Spinal cord (tissue), 10 donors: ENCODE measurements around the gene QRFPR. TPM values are rescaled to one million over a fixed set of nuclear protein-coding genes. Genes with fewer than 3 reads are reported as not detected.
"Not testable (repeated sequence)": the region's sequence is repeated elsewhere in the genome, so short reads cannot be mapped to it uniquely, and the experiment has no call there.

Source experiments
- DNase-seq, 6 donors: peaks; one replicate each; pipeline versions ENCODE4 v3.0.0 to v3.0.0-alpha.2; 2013 to 2015; ENCODE audit warnings: low spot score in 6 of 6, low read depth in 4 of 6
- H3K27ac ChIP-seq: one replicate; pipeline ENCODE4 v1.5.1; 2013; ENCODE audit warnings: low read depth, low read length, control low read depth
- H3K27me3 ChIP-seq: one replicate; pipeline ENCODE4 v1.6.1; 2013; ENCODE audit warnings: low read length; ENCODE audit not compliant: control insufficient read depth, insufficient read depth
- H3K36me3 ChIP-seq: one replicate; pipeline ENCODE4 v1.6.1; 2013; ENCODE audit warnings: low read length; ENCODE audit not compliant: control insufficient read depth, insufficient read depth
- H3K4me1 ChIP-seq: one replicate; pipeline ENCODE4 v1.6.1; 2013; ENCODE audit warnings: low read length; ENCODE audit not compliant: control insufficient read depth, insufficient read depth
- H3K4me3 ChIP-seq: one replicate; pipeline ENCODE4 v1.5.1; 2013; ENCODE audit warnings: low read depth, low read length, control low read depth
- H3K9me3 ChIP-seq: one replicate; pipeline ENCODE4 v1.6.1; 2013; ENCODE audit warnings: low read length; ENCODE audit not compliant: control insufficient read depth, insufficient read depth
- WGBS: methylation state at CpG from one replicate; pipeline ENCODE4 v1.1.5; 2013; ENCODE audit warnings: missing lambda C conversion rate; ENCODE audit not compliant: insufficient coverage; 5-methylcytosine and 5-hydroxymethylcytosine counted together
- long read RNA-seq, 4 donors: transcript quantifications; one replicate each; lab custom pipeline, GENCODE V29; 2026
- polyA plus RNA-seq, 2 donors: library from polyadenylated mRNA; unstranded; fragments of 120-200 nt; gene quantifications; one replicate each; pipeline ENCODE4 v1.2.1, GENCODE V29; 2013; ENCODE audit not compliant: insufficient read length in 2 of 2
- total RNA-seq, 2 donors: library from RNA; depleted of rRNA in 1 of 2; stranded (reverse); fragments of 120-200 nt in 1 of 2; fragments of >200 nt in 1 of 2; gene quantifications; one replicate each; pipeline versions ENCODE4 v1.2.3 to v1.2.4, GENCODE V29; 2013 to 2014
- donor health status: healthy.

The QRFPR gene
- total RNA-seq (1 to 10 TPM; 1.5 to 4.4 TPM), polyA plus RNA-seq (1 to 10 TPM in 1 of 2 donors, under 1 TPM in 1; 0.90 to 1.5 TPM)
- long read RNA-seq, donor 1, result 0 reads
- long read RNA-seq, donor 2, result 0 reads
- long read RNA-seq, donor 3, result 0 reads
- long read RNA-seq, donor 4, partial matches to known transcripts, result 0 of 1 reads
- long read RNA-seq, donor 4, other reads (novel, unspliced or antisense), result 0 of 1 reads

- WGBS, result 8% methylated on average over 16 of the region's 35 CpGs
These were observed at the start of gene QRFPR for GRCh38 chr4:121380776-121381462. Gene QRFPR, minus strand, starts transcription at chr4:121381018. Its CDS starts 371 bp downstream, at chr4:121380647.

GRCh38 chr4:121428721-121429120 is 47.9 kb upstream of the QRFPR start:
- no peak for DNase-seq
- no CpG with 5 or more reads among the region's 2 CpGs for WGBS
- no peaks in the 10 kb centered on the region for H3K4me1 ChIP-seq

More at GRCh38 chr4:121380776-121381462, at the start of gene QRFPR:
- peak in 1 of 6 donors; percentile 17 for DNase-seq
- peak within 1 kb of the TSS; percentile 54 for H3K4me3 ChIP-seq
- no peaks in the 10 kb centered on the region for H3K9me3 ChIP-seq
- peaks cover 23% of the 10 kb centered on the region for H3K27me3 ChIP-seq
- no peak within 1 kb of the TSS for H3K27ac ChIP-seq
- H3K4me1 ChIP-seq, result peaks cover 11% of the 10 kb centered on the region
- H3K36me3 ChIP-seq, result no peaks in the 10 kb centered on the region

GRCh38 chr4:121421594-121421993 is 40.8 kb upstream of the QRFPR start:
- no CpG with 5 or more reads among the region's 4 CpGs for WGBS
- peak in 1 of 6 donors; percentile 11 for DNase-seq
- H3K4me1 ChIP-seq, result no peaks in the 10 kb centered on the region
- H3K4me3 ChIP-seq, result no peak overlapping the region
- no peaks in the 10 kb centered on the region for H3K27me3 ChIP-seq
- no peaks in the 10 kb centered on the region for H3K9me3 ChIP-seq
- no peaks in the 10 kb centered on the region for H3K36me3 ChIP-seq
- no peak overlapping the region for H3K27ac ChIP-seq

More at GRCh38 chr4:121428721-121429120, 47.9 kb upstream of the QRFPR start:
- H3K36me3 ChIP-seq, result no peaks in the 10 kb centered on the region
- no peak overlapping the region for H3K27ac ChIP-seq
- no peaks in the 10 kb centered on the region for H3K27me3 ChIP-seq
- no peaks in the 10 kb centered on the region for H3K9me3 ChIP-seq
- no peak overlapping the region for H3K4me3 ChIP-seq

GRCh38 chr4:121411151-121411744 is 30.4 kb upstream of the QRFPR start:
- Histone ChIP-seq H3K4me3 (no peak overlapping the region), H3K36me3 (no peaks in the 10 kb centered on the region), H3K4me1 (no peaks in the 10 kb centered on the region), H3K27me3 (no peaks in the 10 kb centered on the region), H3K27ac (no peak overlapping the region), H3K9me3 (no peaks in the 10 kb centered on the region)
- 66% methylated on average over 2 of the region's 2 CpGs for WGBS
- DNase-seq, result no peak

GRCh38 chr4:121408567-121408966 is 27.7 kb upstream of the QRFPR start:
- not testable (repeated sequence) for H3K36me3 ChIP-seq, H3K4me3 ChIP-seq, H3K4me1 ChIP-seq, H3K27me3 ChIP-seq, H3K9me3 ChIP-seq, DNase-seq, H3K27ac ChIP-seq
- WGBS, result 80% methylated on average over 1 of the region's 2 CpGs

GRCh38 chr4:121400632-121401031 is 19.8 kb upstream of the QRFPR start:
- peak in 1 of 6 donors; percentile 79 for DNase-seq
- WGBS, result no CpG with 5 or more reads among the region's 4 CpGs
- H3K27ac ChIP-seq, result no peak overlapping the region
- H3K4me1 ChIP-seq, result no peaks in the 10 kb centered on the region
- no peaks in the 10 kb centered on the region for H3K9me3 ChIP-seq
- H3K4me3 ChIP-seq, result no peak overlapping the region
- H3K36me3 ChIP-seq, result no peaks in the 10 kb centered on the region
- H3K27me3 ChIP-seq, result no peaks in the 10 kb centered on the region

GRCh38 chr4:121397941-121398601 is 17.3 kb upstream of the QRFPR start:
- Histone ChIP-seq H3K4me1 (no peaks in the 10 kb centered on the region), H3K36me3 (no peaks in the 10 kb centered on the region), H3K9me3 (no peaks in the 10 kb centered on the region), H3K27ac (no peak overlapping the region), H3K27me3 (no peaks in the 10 kb centered on the region), H3K4me3 (no peak overlapping the region)
- WGBS, result no CpG with 5 or more reads among the region's 1 CpG
- DNase-seq, result peak in 1 of 6 donors; percentile 38

GRCh38 chr4:121397434-121397833 is 16.6 kb upstream of the QRFPR start:
- no peaks in the 10 kb centered on the region for H3K4me1 ChIP-seq
- H3K27ac ChIP-seq, result no peak overlapping the region
- DNase-seq, result no peak
- 100% methylated on average over 1 of the region's 3 CpGs for WGBS
- H3K27me3 ChIP-seq, result no peaks in the 10 kb centered on the region
- H3K36me3 ChIP-seq, result no peaks in the 10 kb centered on the region
- no peak overlapping the region for H3K4me3 ChIP-seq
- no peaks in the 10 kb centered on the region for H3K9me3 ChIP-seq

GRCh38 chr4:121392426-121393086 is 11.7 kb upstream of the QRFPR start:
- WGBS, result 57% methylated on average over 3 of the region's 5 CpGs
- Histone ChIP-seq H3K27me3 (no peaks in the 10 kb centered on the region), H3K4me3 (no peak overlapping the region)

More at GRCh38 chr4:121392426-121393086, 11.7 kb upstream of the QRFPR start:
- Histone ChIP-seq H3K9me3 (no peaks in the 10 kb centered on the region), H3K36me3 (no peaks in the 10 kb centered on the region), H3K27ac (no peak overlapping the region), H3K4me1 (no peaks in the 10 kb centered on the region)
- no peak for DNase-seq
